SK-N-SH (cell line): ENCODE measurements around the gene PSMA5. TPM values are rescaled to one million over a fixed set of nuclear protein-coding genes. Genes with fewer than 3 reads are reported as not detected.

ENCODE experiments used
- CTCF ChIA-PET: fragments of 300-600, 350-600 bp; formaldehyde crosslinking; extraction: SDS; loops from one replicate; lab custom pipeline; 2021; lab: Yijun Ruan, JAX
- POLR2A ChIA-PET: fragments of 350-600 bp; sonication (Branson Sonifier 250); formaldehyde crosslinking; extraction: SDS; loops from one replicate; lab custom pipeline; 2020; ENCODE audit warnings: antibody characterized with exemption, inconsistent platforms; lab: Yijun Ruan, JAX
- DNase-seq: peaks from one replicate; pipeline ENCODE4 v3.0.0; 2012
- H2AFZ ChIP-seq: fragments of 200-600 bp; sonication (generic); 2 replicates; pipeline ENCODE4 v1.8.1; 2016; ENCODE audit warnings: antibody characterized with exemption, mild to moderate bottlenecking, low read depth
- H3F3A ChIP-seq: fragments of 200-600 bp; sonication (generic); replicated peaks from 2 replicates; pipeline ENCODE3; 2016; ENCODE audit warnings: antibody characterized with exemption, mild to moderate bottlenecking; ENCODE audit not compliant: insufficient read depth
- H3K27ac ChIP-seq, 2 experiments: fragments of 200-500 bp in 1 of 2; fragments of 200-600 bp in 1 of 2; sonication (Bioruptor generic) in 1 of 2; sonication (generic), shearing (Covaris generic) in 1 of 2; 2 replicates each; pipeline versions ENCODE4 v1.5.1 to v1.6.1; 2014 to 2016; ENCODE audit warnings: low read depth in 2 of 2, inconsistent platforms in 1 of 2, low read length in 1 of 2, mild to moderate bottlenecking in 1 of 2, mixed read lengths in 1 of 2
- H3K27me3 ChIP-seq: fragments of 200-600 bp; sonication (generic), shearing (Covaris generic); 2 replicates; pipeline ENCODE4 v1.6.1; 2016; ENCODE audit warnings: mixed run types; ENCODE audit not compliant: insufficient read depth
- H3K36me3 ChIP-seq, 2 experiments: fragments of 200-500 bp in 1 of 2; fragments of 200-600 bp in 1 of 2; sonication (Bioruptor generic) in 1 of 2; sonication (generic) in 1 of 2; replicated peaks in 1 of 2; 2 replicates each; pipeline versions ENCODE3 to v1.5.1; 2014 to 2016; ENCODE audit warnings: low read length in 1 of 2, mild to moderate bottlenecking in 1 of 2; ENCODE audit not compliant: insufficient read depth in 2 of 2, control insufficient read depth in 1 of 2
- H3K4me1 ChIP-seq, 2 experiments: fragments of 200-500 bp in 1 of 2; fragments of 200-600 bp in 1 of 2; sonication (Bioruptor generic) in 1 of 2; sonication (generic), shearing (Covaris generic) in 1 of 2; 2 replicates each; pipeline versions ENCODE4 v1.5.1 to v1.6.1; 2014 to 2016; ENCODE audit warnings: low read depth in 1 of 2, low read length in 1 of 2, mixed run types in 1 of 2; ENCODE audit not compliant: insufficient read depth in 2 of 2, control insufficient read depth in 1 of 2
- H3K4me2 ChIP-seq: fragments of 200-600 bp; sonication (generic), shearing (Covaris generic); 2 replicates; pipeline ENCODE4 v1.6.1; 2017; ENCODE audit warnings: mixed run types
- H3K4me3 ChIP-seq, 2 experiments: fragments of 200-500 bp in 1 of 2; fragments of 200-600 bp in 1 of 2; sonication (Bioruptor generic) in 1 of 2; sonication (generic), shearing (Covaris generic) in 1 of 2; 2 replicates each; pipeline versions ENCODE4 v1.5.1 to v1.8.1; 2014 to 2016; ENCODE audit warnings: low read depth in 2 of 2, inconsistent platforms in 1 of 2, low read length in 1 of 2, mild to moderate bottlenecking in 1 of 2, mixed read lengths in 1 of 2, moderate library complexity in 1 of 2
- H3K79me2 ChIP-seq: fragments of 200-600 bp; sonication (generic); 2 replicates; pipeline ENCODE4 v1.8.1; 2017; ENCODE audit warnings: mild to moderate bottlenecking; ENCODE audit not compliant: insufficient read depth
- H3K9ac ChIP-seq: fragments of 200-600 bp; sonication (generic); 2 replicates; pipeline ENCODE4 v1.6.1; 2017; ENCODE audit warnings: mixed run types
- H3K9me2 ChIP-seq: fragments of 200-600 bp; sonication (generic); 2 replicates; pipeline ENCODE4 v1.6.1; 2017; ENCODE audit warnings: mixed run types
- H3K9me3 ChIP-seq: fragments of 200-600 bp; sonication (generic); 2 replicates; pipeline ENCODE4 v1.6.1; 2017; ENCODE audit warnings: mixed run types, mild to moderate bottlenecking, moderate library complexity
- H4K20me1 ChIP-seq: fragments of 200-600 bp; sonication (generic); 2 replicates; pipeline ENCODE4 v1.6.1; 2017; ENCODE audit warnings: mild to moderate bottlenecking, mixed run types; ENCODE audit not compliant: insufficient read depth
- EP300 ChIP-seq, 2 experiments: IDR thresholded peaks; 2 replicates each; pipeline versions ENCODE4 v1.4.0 to v1.6.1; 2012; ENCODE audit warnings: borderline replicate concordance in 1 of 2, low read depth in 1 of 2, low read length in 1 of 2
- FOSL2 ChIP-seq: IDR thresholded peaks from 2 replicates; pipeline ENCODE4 v1.4.0; 2012; ENCODE audit warnings: low read depth, mild to moderate bottlenecking, moderate library complexity, borderline replicate concordance
- FOXJ3 ChIP-seq: sonication (generic); formaldehyde crosslinking; IDR thresholded peaks from 2 replicates; pipeline ENCODE4 v1.5.1; 2020; ENCODE audit warnings: mild to moderate bottlenecking, missing genetic modification reagents
- JUND ChIP-seq: IDR thresholded peaks from 2 replicates; pipeline ENCODE4 v1.4.0; 2012
- MEF2A ChIP-seq: IDR thresholded peaks from 2 replicates; pipeline ENCODE4 v1.4.0; 2012; ENCODE audit warnings: low read depth, borderline replicate concordance
- MXI1 ChIP-seq: IDR thresholded peaks from 2 replicates; pipeline ENCODE4 v1.6.1; 2012; ENCODE audit warnings: mild to moderate bottlenecking, low read depth, low read length, improper control_type of control experiment
- NRF1 ChIP-seq: IDR thresholded peaks from 2 replicates; pipeline ENCODE4 v1.6.1; 2012; ENCODE audit warnings: low read depth, mild to moderate bottlenecking, low read length
- POLR2AphosphoS5 ChIP-seq: IDR thresholded peaks from 2 replicates; pipeline ENCODE4 v1.6.1; 2012; ENCODE audit warnings: low read depth, low read length
- SMC3 ChIP-seq: IDR thresholded peaks from 2 replicates; pipeline ENCODE4 v1.6.1; 2012; ENCODE audit warnings: low read depth, low read length, improper control_type of control experiment
- TAF1 ChIP-seq: IDR thresholded peaks from 2 replicates; pipeline ENCODE4 v1.6.1; 2012; ENCODE audit warnings: low read depth, mild to moderate bottlenecking, low read length, moderate library complexity, borderline replicate concordance
- TEAD4 ChIP-seq: IDR thresholded peaks from 2 replicates; pipeline ENCODE4 v1.4.0; 2012; ENCODE audit warnings: mild to moderate bottlenecking, borderline replicate concordance; ENCODE audit not compliant: insufficient read depth
- USF1 ChIP-seq: IDR thresholded peaks from 2 replicates; pipeline ENCODE4 v1.4.0; 2012; ENCODE audit warnings: low read depth, borderline replicate concordance
- USF2 ChIP-seq: fragments of 150-350 bp; IDR thresholded peaks from 2 replicates; pipeline ENCODE4 v1.6.1; 2017; ENCODE audit warnings: antibody characterized with exemption, low read length, low read depth, borderline replicate concordance
- WGBS: methylation state at CpG from one replicate; pipeline ENCODE4 v1.1.6; 2017; ENCODE audit warnings: low lambda C conversion rate; 5-methylcytosine and 5-hydroxymethylcytosine counted together
- polyA plus RNA-seq, 3 experiments: library from polyadenylated mRNA; depleted of rRNA; stranded (reverse); fragments of >200 nt; gene quantifications; 2 replicates each; pipeline ENCODE4 v1.2.3, GENCODE V29; 2012

PSMA5 gene
- polyA plus RNA-seq, 1 of the 3 experiments (the other 2 are of a cell fraction), result 118 TPM

- POLR2A ChIA-PET, result no interaction called here
- DNase-seq, result no peak
- CTCF ChIA-PET, result no interaction called here
These were observed 14.8 kb upstream of the PSMA5 start for GRCh38 chr1:109441069-109441468.

GRCh38 chr1:109438798-109439297 is 12.6 kb upstream of the PSMA5 start:
- no peak for DNase-seq
- Histone ChIP-seq H3K4me2 (0 out of 2 replicates have a peak overlapping the region, but pooled peaks have one; percentile 3), H3K79me2 (no peaks in the 10 kb centered on the region), H3K36me3 (no peaks in the 10 kb centered on the region), H3F3A (peaks cover 7% of the 10 kb centered on the region), H3K9me3 (no peaks in the 10 kb centered on the region), H3K27me3 (peaks cover 7% of the 10 kb centered on the region), H2AFZ (peak overlapping the region; percentile 31; the same call in 1 of the 2 replicates), H3K4me1 (peaks cover 0 to 9% of the 10 kb centered on the region in 2 experiments; a peak in 1 of 4 replicates), H4K20me1 (no peaks in the 10 kb centered on the region), H3K9ac (no peak overlapping the region), H3K9me2 (no peaks in the 10 kb centered on the region), H3K27ac (peak overlapping the region in 1 of 2 experiments; percentile 58; a peak in 2 of 4 replicates), H3K4me3 (no peak overlapping the region)
- CTCF ChIA-PET, result no interaction called here
- WGBS, result 81% methylated on average over 3 of the region's 3 CpGs
- POLR2A ChIA-PET, result no interaction called here
- TF ChIP-seq USF1, result no peak
- TF ChIP-seq FOSL2, result peak; percentile 63; the same call in 1 of the 2 replicates
- TF ChIP-seq MXI1, result no peak
- TF ChIP-seq MEF2A, result peak; percentile 94
- TF ChIP-seq JUND, result no peak

More at GRCh38 chr1:109441069-109441468, 14.8 kb upstream of the PSMA5 start:
- TF ChIP-seq TAF1 (no peak), SMC3 (no peak), MXI1 (no peak), TEAD4 (no peak), POLR2AphosphoS5 (no peak), USF2 (no peak), FOXJ3 (CRISPR knock-in tag) (no peak), EP300 (IDR thresholded peaks at IDR 0.05; ENCODE audit: borderline replicate concordance in 1 of 2, low read depth in 1 of 2, low read length in 1 of 2) (no peak), NRF1 (no peak)
- H3K36me3 ChIP-seq, result no peaks in the 10 kb centered on the region
- H2AFZ ChIP-seq, result no peak overlapping the region
- H3K27ac ChIP-seq, result no peak overlapping the region
- H3K4me3 ChIP-seq, result no peak overlapping the region
- peaks cover 7% of the 10 kb centered on the region for H3F3A ChIP-seq
- H3K4me1 ChIP-seq, result peaks cover 0 to 9% of the 10 kb centered on the region in 2 experiments; a peak in 1 of 4 replicates
- H3K27me3 ChIP-seq, result peaks cover 15% of the 10 kb centered on the region
- H3K4me2 ChIP-seq, result no peak overlapping the region
- WGBS, result 9% methylated on average over 1 of the region's 1 CpG
- no peaks in the 10 kb centered on the region for H3K9me2 ChIP-seq
- H4K20me1 ChIP-seq, result no peaks in the 10 kb centered on the region
- H3K9me3 ChIP-seq, result no peaks in the 10 kb centered on the region
- H3K79me2 ChIP-seq, result no peaks in the 10 kb centered on the region
- no peak overlapping the region for H3K9ac ChIP-seq
